ENCODE data around the gene DIP2B. TPM values are rescaled to one million over a fixed set of nuclear protein-coding genes. Genes with fewer than 3 reads are reported as not detected.

DIP2B gene
- total RNA-seq, 1 experiment from 2014 or later, result 26.1 TPM

GRCh38 chr12:50612882-50613281 is 108.1 kb downstream of the DIP2B start (continued):
- TF ChIP-seq, protein P1, sequence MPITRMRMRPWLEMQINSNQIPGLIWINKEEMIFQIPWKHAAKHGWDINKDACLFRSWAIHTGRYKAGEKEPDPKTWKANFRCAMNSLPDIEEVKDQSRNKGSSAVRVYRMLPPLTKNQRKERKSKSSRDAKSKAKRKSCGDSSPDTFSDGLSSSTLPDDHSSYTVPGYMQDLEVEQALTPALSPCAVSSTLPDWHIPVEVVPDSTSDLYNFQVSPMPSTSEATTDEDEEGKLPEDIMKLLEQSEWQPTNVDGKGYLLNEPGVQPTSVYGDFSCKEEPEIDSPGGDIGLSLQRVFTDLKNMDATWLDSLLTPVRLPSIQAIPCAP (CRISPR knock-in tag; IDR thresholded peaks at IDR 0.05), result no peak
- TF ChIP-seq IRF2 (CRISPR knock-in tag; IDR thresholded peaks at IDR 0.05; ENCODE audit: borderline replicate concordance, low read depth) (no peak), ZNF138 (CRISPR knock-in tag; conservative IDR thresholded peaks at IDR 0.05) (no peak)
- TF ChIP-seq, protein P2, sequence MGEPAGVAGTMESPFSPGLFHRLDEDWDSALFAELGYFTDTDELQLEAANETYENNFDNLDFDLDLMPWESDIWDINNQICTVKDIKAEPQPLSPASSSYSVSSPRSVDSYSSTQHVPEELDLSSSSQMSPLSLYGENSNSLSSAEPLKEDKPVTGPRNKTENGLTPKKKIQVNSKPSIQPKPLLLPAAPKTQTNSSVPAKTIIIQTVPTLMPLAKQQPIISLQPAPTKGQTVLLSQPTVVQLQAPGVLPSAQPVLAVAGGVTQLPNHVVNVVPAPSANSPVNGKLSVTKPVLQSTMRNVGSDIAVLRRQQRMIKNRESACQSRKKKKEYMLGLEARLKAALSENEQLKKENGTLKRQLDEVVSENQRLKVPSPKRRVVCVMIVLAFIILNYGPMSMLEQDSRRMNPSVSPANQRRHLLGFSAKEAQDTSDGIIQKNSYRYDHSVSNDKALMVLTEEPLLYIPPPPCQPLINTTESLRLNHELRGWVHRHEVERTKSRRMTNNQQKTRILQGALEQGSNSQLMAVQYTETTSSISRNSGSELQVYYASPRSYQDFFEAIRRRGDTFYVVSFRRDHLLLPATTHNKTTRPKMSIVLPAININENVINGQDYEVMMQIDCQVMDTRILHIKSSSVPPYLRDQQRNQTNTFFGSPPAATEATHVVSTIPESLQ (CRISPR knock-in tag; IDR thresholded peaks at IDR 0.05), result no peak

GRCh38 chr12:50613463-50613862 is 108.7 kb downstream of the DIP2B start:
- ATAC-seq (peak; percentile 63), DNase-seq (ENCODE audit: low spot score) (no peak)
- TF ChIP-seq AFF4 (CRISPR knock-in tag; IDR thresholded peaks at IDR 0.05; ENCODE audit: borderline replicate concordance) (no peak), ZNF532 (CRISPR knock-in tag; IDR thresholded peaks at IDR 0.05; ENCODE audit: borderline replicate concordance) (no peak), ZNF416 (CRISPR knock-in tag; IDR thresholded peaks at IDR 0.05) (no peak), RORB (CRISPR knock-in tag; IDR thresholded peaks at IDR 0.05) (no peak), FOXJ3 (CRISPR knock-in tag; IDR thresholded peaks at IDR 0.05; ENCODE audit: borderline replicate concordance) (no peak), ZNF263 (CRISPR knock-in tag; IDR thresholded peaks at IDR 0.05; ENCODE audit: low read depth) (no peak), CREB1 (CRISPR knock-in tag; IDR thresholded peaks at IDR 0.05) (no peak), ZSCAN18 (CRISPR knock-in tag; IDR thresholded peaks at IDR 0.05) (no peak), NFE2L1 (CRISPR knock-in tag; IDR thresholded peaks at IDR 0.05) (no peak), STAT6 (CRISPR knock-in tag; conservative IDR thresholded peaks at IDR 0.05; ENCODE audit: low read depth) (no peak), ZNF396 (CRISPR knock-in tag; IDR thresholded peaks at IDR 0.05; ENCODE audit: borderline replicate concordance) (no peak), GRHL2 (CRISPR knock-in tag; IDR thresholded peaks at IDR 0.05; ENCODE audit: insufficient replicate concordance, severe bottlenecking) (no peak), CBFB (CRISPR knock-in tag; IDR thresholded peaks at IDR 0.05; ENCODE audit: low read depth) (no peak), MXD4 (CRISPR knock-in tag; IDR thresholded peaks at IDR 0.05; ENCODE audit: borderline replicate concordance) (no peak)
- TF ChIP-seq, protein P3, sequence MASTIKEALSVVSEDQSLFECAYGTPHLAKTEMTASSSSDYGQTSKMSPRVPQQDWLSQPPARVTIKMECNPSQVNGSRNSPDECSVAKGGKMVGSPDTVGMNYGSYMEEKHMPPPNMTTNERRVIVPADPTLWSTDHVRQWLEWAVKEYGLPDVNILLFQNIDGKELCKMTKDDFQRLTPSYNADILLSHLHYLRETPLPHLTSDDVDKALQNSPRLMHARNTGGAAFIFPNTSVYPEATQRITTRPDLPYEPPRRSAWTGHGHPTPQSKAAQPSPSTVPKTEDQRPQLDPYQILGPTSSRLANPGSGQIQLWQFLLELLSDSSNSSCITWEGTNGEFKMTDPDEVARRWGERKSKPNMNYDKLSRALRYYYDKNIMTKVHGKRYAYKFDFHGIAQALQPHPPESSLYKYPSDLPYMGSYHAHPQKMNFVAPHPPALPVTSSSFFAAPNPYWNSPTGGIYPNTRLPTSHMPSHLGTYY (CRISPR knock-in tag; IDR thresholded peaks at IDR 0.05), result no peak
- Mint-ChIP-seq H3K27me3 (ENCODE audit: low read depth) (no peaks in the 10 kb centered on the region), H3K4me1 (peaks cover 9% of the 10 kb centered on the region), H3K36me3 (no peaks in the 10 kb centered on the region), H3K27ac (no peak overlapping the region), H3K4me3 (no peak overlapping the region), H3K9me3 (no peaks in the 10 kb centered on the region)
- POLR2A ChIA-PET, result no interaction called here
- CTCF ChIA-PET, result no interaction called here
